Calu3 (cell line): ENCODE results near the gene RILPL2. TPM values are rescaled to one million over a fixed set of nuclear protein-coding genes. Genes with fewer than 3 reads are reported as not detected.

Experiments used
- BruUV-seq: library from RNA; stranded (reverse); fragments of 400-500 nt; replicated peaks from 2 replicates; lab custom pipeline; 2021; lab: Mats Ljungman, UMichigan
- CTCF ChIA-PET: fragments of 300-600 bp; sonication (Branson Sonifier 250); formaldehyde crosslinking; loops from one replicate; lab custom pipeline; 2022; ENCODE audit warnings: antibody characterized with exemption; lab: Charles Lee
- DNase-seq: peaks from one replicate; pipeline ENCODE4 v3.0.0; 2022
- H3K27ac Mint-ChIP-seq: one replicate; pipeline ENCODE4 v1.8.0; 2022; ENCODE audit warnings: mixed read lengths; ENCODE audit not compliant: unreplicated experiment
- H3K27me3 Mint-ChIP-seq: one replicate; pipeline ENCODE4 v1.8.0; 2022; ENCODE audit warnings: mixed read lengths; ENCODE audit not compliant: unreplicated experiment
- H3K36me3 Mint-ChIP-seq: one replicate; pipeline ENCODE4 v1.8.0; 2022; ENCODE audit warnings: mild to moderate bottlenecking, moderate library complexity, mixed read lengths; ENCODE audit not compliant: insufficient read depth, unreplicated experiment
- H3K4me1 Mint-ChIP-seq: one replicate; pipeline ENCODE4 v1.8.0; 2022; ENCODE audit warnings: mild to moderate bottlenecking, low read depth, mixed read lengths; ENCODE audit not compliant: unreplicated experiment
- H3K4me3 Mint-ChIP-seq: one replicate; pipeline ENCODE4 v1.8.0; 2022; ENCODE audit warnings: mild to moderate bottlenecking, low read depth, moderate library complexity, mixed read lengths; ENCODE audit not compliant: unreplicated experiment
- H3K9me3 Mint-ChIP-seq: one replicate; pipeline ENCODE4 v1.8.0; 2022; ENCODE audit warnings: low read depth, mixed read lengths; ENCODE audit not compliant: unreplicated experiment
- CTCF ChIP-seq: fragments of 200-600 bp; IDR thresholded peaks from one replicate; pipeline ENCODE4 v1.8.0; 2022; ENCODE audit warnings: antibody characterized with exemption; ENCODE audit not compliant: unreplicated experiment
- intact Hi-C: fragments of 100-400 bp; cut with micrococcal nuclease; formaldehyde crosslinking; loops from one replicate; pipeline ENCODE4 v1.10.0; 2022; ENCODE audit not compliant: unreplicated experiment
- total RNA-seq: library from RNA; stranded (reverse); gene quantifications from 2 replicates; pipeline ENCODE4 v1.2.3, GENCODE V29; 2022

Gene RILPL2
- total RNA-seq, 1 experiment from 2014 or later, result 2.8 TPM

- intact Hi-C loops, result no loop called here
- H3K4me1 Mint-ChIP-seq, result no peaks in the 10 kb centered on the region
- no peaks in the 10 kb centered on the region for H3K27me3 Mint-ChIP-seq
- no peak for TF ChIP-seq CTCF
- CTCF ChIA-PET, result no interaction called here
- no peak overlapping the region for H3K27ac Mint-ChIP-seq
- no peak for DNase-seq
- H3K9me3 Mint-ChIP-seq, result no peaks in the 10 kb centered on the region
- H3K36me3 Mint-ChIP-seq, result peaks cover 15% of the 10 kb centered on the region
- no TSS peak for BruUV-seq
- no peak overlapping the region for H3K4me3 Mint-ChIP-seq
Observed at GRCh38 chr12:123474485-123475245, 38.2 kb upstream of the RILPL2 start.

- H3K4me3 Mint-ChIP-seq, result no peak overlapping the region
- intact Hi-C loops, result no loop called here
- peaks cover 3% of the 10 kb centered on the region for H3K36me3 Mint-ChIP-seq
- no peak for DNase-seq
- BruUV-seq, result no TSS peak
- H3K27ac Mint-ChIP-seq, result no peak overlapping the region
- no peaks in the 10 kb centered on the region for H3K27me3 Mint-ChIP-seq
- CTCF ChIA-PET, result no interaction called here
- H3K9me3 Mint-ChIP-seq, result no peaks in the 10 kb centered on the region
- TF ChIP-seq CTCF, result no peak
- H3K4me1 Mint-ChIP-seq, result no peaks in the 10 kb centered on the region
Observed at GRCh38 chr12:123472438-123472849, 36.0 kb upstream of the RILPL2 start.

- TF ChIP-seq CTCF, result no peak
- no peak for DNase-seq
Observed at GRCh38 chr12:123471374-123472068, 35.0 kb upstream of the RILPL2 start.

GRCh38 chr12:123469978-123470377, 33.5 kb upstream of the RILPL2 start:
- Mint-ChIP-seq H3K9me3 (no peaks in the 10 kb centered on the region), H3K4me3 (no peak overlapping the region), H3K4me1 (no peaks in the 10 kb centered on the region), H3K27ac (no peak overlapping the region), H3K36me3 (no peaks in the 10 kb centered on the region), H3K27me3 (no peaks in the 10 kb centered on the region)
- no TSS peak for BruUV-seq
- intact Hi-C loops, result no loop called here
- TF ChIP-seq CTCF, result no peak
- DNase-seq, result no peak
- CTCF ChIA-PET, result interaction anchor here (0.7 to 1.6 kb wide), 2 partner anchors 37 to 104 kb away, joined by 3 to 5 read pairs; no protein-coding TSS in a partner anchor

More at GRCh38 chr12:123471374-123472068, 35.0 kb upstream of the RILPL2 start:
- H3K9me3 Mint-ChIP-seq, result no peaks in the 10 kb centered on the region
- H3K4me3 Mint-ChIP-seq, result no peak overlapping the region
- intact Hi-C loops, result no loop called here
- CTCF ChIA-PET, result no interaction called here
- H3K27ac Mint-ChIP-seq, result no peak overlapping the region
- H3K27me3 Mint-ChIP-seq, result no peaks in the 10 kb centered on the region
- H3K36me3 Mint-ChIP-seq, result no peaks in the 10 kb centered on the region
- BruUV-seq, result no TSS peak
- no peaks in the 10 kb centered on the region for H3K4me1 Mint-ChIP-seq
